ENCODE results near the gene CDR2L. TPM values are rescaled to one million over a fixed set of nuclear protein-coding genes. Genes with fewer than 3 reads are reported as not detected.

Gene CDR2L
- total RNA-seq, result 19.1 and 23.5 TPM in 2 replicates

GRCh38 chr17:74987418-74987908 is at the start of gene CDR2L:
Gene CDR2L, plus strand, starts transcription at chr17:74987632. Its CDS starts 412 bp downstream, at chr17:74988044.
- peak; percentile 95 for DNase-seq

GRCh38 chr17:74938194-74938950 is 49.1 kb upstream of the CDR2L start:
- no peak for DNase-seq

- no peak for DNase-seq
These were observed 47.9 kb upstream of the CDR2L start for GRCh38 chr17:74939534-74939933.

- DNase-seq, result no peak
These were observed 46.2 kb upstream of the CDR2L start for GRCh38 chr17:74941128-74941725.

GRCh38 chr17:74943808-74944522 is 43.5 kb upstream of the CDR2L start:
- no peak for DNase-seq

GRCh38 chr17:74945543-74945942 is 41.9 kb upstream of the CDR2L start:
- no peak for DNase-seq

- DNase-seq, result no peak
These were observed 40.8 kb upstream of the CDR2L start for GRCh38 chr17:74946641-74947040.

GRCh38 chr17:74947041-74947754 is 40.2 kb upstream of the CDR2L start:
- no peak for DNase-seq

- no peak for DNase-seq
These were observed 37.8 kb upstream of the CDR2L start for GRCh38 chr17:74949455-74950115.

GRCh38 chr17:74950207-74950606 is 37.2 kb upstream of the CDR2L start:
- no peak for DNase-seq

- no peak for DNase-seq
These were observed 36.4 kb upstream of the CDR2L start for GRCh38 chr17:74951065-74951464.

- no peak for DNase-seq
These were observed 35.6 kb upstream of the CDR2L start for GRCh38 chr17:74951680-74952421.

- no peak for DNase-seq
These were observed 34.9 kb upstream of the CDR2L start for GRCh38 chr17:74952431-74953133.

- DNase-seq, result no peak
These were observed 34.2 kb upstream of the CDR2L start for GRCh38 chr17:74953134-74953687.

GRCh38 chr17:74954115-74954514 is 33.3 kb upstream of the CDR2L start:
- DNase-seq, result no peak

- no peak for DNase-seq
These were observed 32.6 kb upstream of the CDR2L start for GRCh38 chr17:74954665-74955421.

GRCh38 chr17:74956093-74956492 is 31.3 kb upstream of the CDR2L start:
- DNase-seq, result no peak

GRCh38 chr17:74957935-74958740 is 29.3 kb upstream of the CDR2L start:
- peak; percentile 80 for DNase-seq
